Activated CD4-positive, alpha-beta T cell treated with anti-CD3 and anti-CD28 coated beads, Interleukin-10, Interleukin-2, amounts not matched to agents 100 ng/mL and 50 ng/mL, durations not matched to agents 16 hours and 8 hours (primary cell): ENCODE data around the gene CPO.
"Not testable (repeated sequence)": the region's sequence is repeated elsewhere in the genome, so short reads cannot be mapped to it uniquely, and the experiment has no call there.

ENCODE experiments used
- DNase-seq: peaks from one replicate; pipeline ENCODE4 v3.0.0-alpha.2; 2020

CPO gene

GRCh38 chr2:206939340-206939739 lies at the start of gene CPO:
TSS of gene CPO (plus strand) at chr2:206939518. CDS start at chr2:206939600, 82 bp downstream.
- DNase-seq: no peak

DNA sequence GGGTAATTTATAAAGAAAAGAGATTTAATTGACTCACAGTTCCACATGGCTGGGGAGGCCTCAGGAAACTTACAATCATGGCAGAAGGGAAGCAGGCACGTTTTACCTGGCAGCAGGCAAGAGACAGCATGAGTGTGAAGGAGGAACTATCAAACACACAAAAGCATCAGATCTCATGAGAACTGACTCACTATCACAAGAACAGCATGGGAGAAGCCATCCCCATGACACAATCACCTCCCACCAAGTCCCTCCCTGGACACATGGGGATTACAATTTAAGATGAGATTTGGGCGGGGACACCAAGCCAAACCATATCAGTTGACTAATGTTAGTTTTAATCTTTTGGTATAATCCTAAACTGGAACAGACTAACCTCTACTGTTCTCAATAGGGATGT lies 49.1 kb upstream of the CPO start:
- no peak for DNase-seq

- DNase-seq: no peak
Observed at GRCh38 chr2:206890926-206891325, 48.4 kb upstream of the CPO start.

GRCh38 chr2:206915121-206915520 lies 24.2 kb upstream of the CPO start:
- DNase-seq: peak; percentile 45

- no peak for DNase-seq
Observed at GRCh38 chr2:206918263-206918662, 21.1 kb upstream of the CPO start.

DNA sequence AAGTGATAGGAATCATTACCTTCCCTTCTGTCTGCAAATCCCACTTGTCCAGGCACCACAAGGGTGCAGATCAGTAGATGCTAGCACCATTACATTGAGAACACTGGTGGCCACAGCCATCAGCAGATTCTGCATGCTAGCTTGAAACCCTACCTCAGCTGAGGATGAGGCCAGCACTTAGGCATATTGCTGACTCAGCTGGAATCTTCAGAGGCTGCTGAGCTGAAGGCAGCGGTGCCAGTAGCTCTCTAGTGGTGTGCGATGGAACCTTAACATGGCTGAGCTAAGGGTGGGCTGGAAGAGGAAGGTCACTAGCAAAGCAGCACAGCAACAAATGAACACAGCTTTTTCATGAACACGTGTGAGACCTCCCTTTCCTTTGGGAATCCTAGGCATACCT lies 19.0 kb upstream of the CPO start:
- no peak for DNase-seq

GRCh38 chr2:206920951-206921350 lies 18.4 kb upstream of the CPO start:
- no peak for DNase-seq

- DNase-seq: no peak
Observed at GRCh38 chr2:206921529-206921928, 17.8 kb upstream of the CPO start.

GRCh38 chr2:206935991-206936842 lies 3.1 kb upstream of the CPO start:
- no peak for DNase-seq

- DNase-seq: no peak
Observed at GRCh38 chr2:206936843-206937230, 2.5 kb upstream of the CPO start.

GRCh38 chr2:206937555-206937954 lies 1.8 kb upstream of the CPO start:
- DNase-seq: no peak

- DNase-seq: no peak
Observed at GRCh38 chr2:206940546-206940945, 1.2 kb downstream of the CPO start.

DNA sequence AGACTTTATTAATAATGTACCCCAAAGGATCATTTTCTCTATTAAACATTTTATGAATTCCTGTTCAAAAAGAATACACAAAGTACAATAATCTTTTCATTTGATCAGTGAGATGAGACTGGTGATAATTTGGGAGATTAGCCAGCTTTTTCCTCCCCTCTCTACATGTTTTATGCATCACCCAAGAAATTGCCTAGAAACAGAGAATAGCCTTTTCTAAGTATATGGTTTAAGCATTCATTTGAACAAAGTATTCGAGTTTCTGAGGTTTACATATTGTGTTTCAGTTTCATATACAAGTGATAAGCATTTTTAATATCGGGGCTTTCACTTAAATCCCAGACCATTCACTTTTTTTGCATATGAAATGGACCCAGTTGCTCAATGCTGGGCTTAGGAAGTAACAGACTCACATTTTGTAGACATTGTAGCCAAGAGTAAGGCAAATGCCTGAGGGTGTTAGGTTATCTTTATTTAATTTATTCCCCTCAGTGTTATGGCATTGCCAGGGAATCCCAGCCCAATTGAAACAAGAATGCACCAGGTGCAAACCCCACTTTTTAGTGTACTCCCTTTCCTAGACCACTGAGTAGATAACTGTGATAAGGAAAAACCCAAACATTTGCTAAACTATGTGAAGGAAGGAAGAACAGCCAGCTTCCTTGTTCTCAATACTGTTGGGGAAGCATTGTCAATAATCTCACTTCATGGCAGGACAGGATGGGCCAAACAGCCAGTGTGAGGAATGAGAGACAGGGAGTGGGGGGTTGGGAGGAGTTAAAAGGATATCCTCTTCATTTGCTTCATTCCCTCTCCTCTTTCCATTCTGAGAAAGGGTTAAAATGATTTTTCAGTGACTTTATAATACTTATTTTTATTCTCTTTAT lies 3.5 kb downstream of the CPO start:
- DNase-seq: no peak

DNA sequence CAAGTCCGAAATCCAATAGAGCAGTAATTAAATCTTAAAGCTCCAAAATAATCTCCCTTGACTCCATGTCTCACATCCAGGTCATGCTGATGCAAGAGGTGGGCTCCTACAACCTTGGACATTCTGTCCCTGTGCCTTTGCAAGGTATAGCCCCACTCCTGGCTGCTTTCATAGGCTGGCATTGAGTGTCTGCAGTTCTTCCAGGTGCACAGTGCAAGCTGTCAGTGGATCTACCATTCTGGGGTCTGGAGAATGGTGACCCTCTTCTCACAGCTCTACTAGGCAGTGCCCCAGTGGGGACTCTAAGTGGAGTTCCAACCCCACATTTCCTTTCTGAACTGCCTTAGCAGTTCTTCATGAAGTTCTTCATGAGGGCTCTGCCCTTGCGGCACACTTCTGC lies 14.1 kb downstream of the CPO start:
- DNase-seq: not testable (repeated sequence)

DNA sequence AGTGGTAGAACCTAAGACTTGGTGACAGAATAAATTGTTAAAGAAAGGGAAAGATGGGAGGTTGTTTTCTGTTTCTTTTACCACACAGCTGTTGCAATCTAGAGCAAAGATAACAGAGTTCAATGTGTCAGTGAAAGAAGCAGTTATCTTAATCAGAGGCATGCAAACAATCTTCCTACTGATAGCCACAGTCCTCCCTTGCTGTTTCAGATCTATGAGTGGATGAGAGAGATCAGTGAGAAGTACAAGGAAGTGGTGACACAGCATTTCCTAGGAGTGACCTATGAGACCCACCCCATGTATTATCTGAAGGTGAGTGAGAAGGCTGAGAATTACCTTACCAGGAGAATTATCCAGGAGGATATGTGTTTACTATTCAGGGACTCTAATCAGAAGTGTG lies 15.9 kb downstream of the CPO start:
- DNase-seq: no peak

DNA sequence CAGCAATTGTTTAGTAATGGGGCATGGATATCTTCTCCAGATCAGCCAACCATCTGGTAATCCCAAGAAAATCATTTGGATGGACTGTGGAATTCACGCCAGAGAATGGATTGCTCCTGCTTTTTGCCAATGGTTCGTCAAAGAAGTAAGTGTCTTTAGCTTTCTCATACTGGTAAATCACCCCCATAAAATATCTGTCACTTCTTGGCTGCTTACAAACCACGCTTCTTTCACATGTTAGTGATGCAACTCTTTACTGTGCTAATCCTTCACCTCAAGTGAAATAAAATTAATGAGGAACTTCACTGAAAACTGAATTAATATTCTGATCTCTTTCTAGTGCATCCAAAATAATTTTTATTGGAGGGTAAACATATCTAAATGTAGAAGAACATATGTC lies 18.9 kb downstream of the CPO start:
- DNase-seq: no peak

- DNase-seq: no peak
Observed at GRCh38 chr2:206962966-206963365, 23.6 kb downstream of the CPO start.

DNA sequence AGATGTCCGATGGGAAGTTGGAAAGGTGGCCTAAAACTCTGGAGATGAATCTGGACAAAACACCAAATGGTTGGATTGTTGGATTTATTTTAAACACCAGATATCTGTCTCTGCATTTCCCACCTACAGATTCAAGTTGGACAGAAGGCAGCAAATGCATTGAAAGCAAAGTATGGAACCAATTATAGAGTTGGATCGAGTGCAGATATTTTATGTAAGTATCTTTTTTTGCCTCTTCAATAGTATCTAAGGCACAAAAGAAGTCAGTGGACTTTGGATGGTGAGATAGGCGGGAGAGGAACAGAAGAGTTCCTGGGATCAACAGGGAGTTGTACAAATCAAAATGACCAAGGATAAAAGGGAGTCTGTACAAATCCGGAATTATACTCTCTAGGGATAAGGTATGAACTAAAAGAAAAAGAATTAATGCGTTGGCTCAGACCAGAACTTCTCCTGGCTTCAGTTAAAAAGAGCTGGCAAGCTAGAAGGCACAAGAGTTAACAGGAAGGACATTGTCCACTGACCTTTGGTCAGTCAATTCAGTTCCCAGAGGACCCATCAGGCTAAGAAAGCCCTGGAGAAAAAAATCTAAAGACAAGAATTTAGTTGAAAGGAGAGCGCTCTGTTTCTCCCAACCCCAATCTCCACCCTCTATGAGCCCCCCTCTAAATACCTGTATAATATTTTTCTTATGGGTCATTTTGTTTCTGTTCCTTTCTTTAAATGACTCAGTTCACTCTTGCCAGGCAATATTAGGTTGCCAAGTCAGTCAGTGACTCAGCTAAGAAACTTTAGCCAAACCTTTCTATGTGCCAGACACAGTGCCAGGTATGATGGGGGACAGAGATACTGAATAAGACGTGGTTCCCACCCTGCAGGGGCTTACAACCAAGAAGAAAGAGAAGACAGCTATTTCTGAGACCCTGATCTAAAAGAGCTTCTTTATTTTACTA lies 29.1 kb downstream of the CPO start:
- no peak for DNase-seq

DNA sequence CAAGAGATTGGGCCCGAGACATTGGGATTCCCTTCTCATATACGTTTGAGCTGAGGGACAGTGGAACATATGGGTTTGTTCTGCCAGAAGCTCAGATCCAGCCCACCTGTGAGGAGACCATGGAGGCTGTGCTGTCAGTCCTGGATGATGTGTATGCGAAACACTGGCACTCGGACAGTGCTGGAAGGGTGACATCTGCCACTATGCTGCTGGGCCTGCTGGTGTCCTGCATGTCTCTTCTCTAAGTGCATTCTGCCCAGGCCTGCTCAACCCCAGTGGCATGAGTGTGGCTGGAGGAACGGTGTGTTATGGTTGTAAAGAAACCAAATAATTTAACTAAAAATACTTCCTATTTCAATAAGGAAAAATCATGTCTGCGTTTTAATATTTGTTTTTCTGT lies 29.9 kb downstream of the CPO start:
- no peak for DNase-seq

- no peak for DNase-seq
Observed at GRCh38 chr2:206970589-206971360, 31.5 kb downstream of the CPO start.

DNA sequence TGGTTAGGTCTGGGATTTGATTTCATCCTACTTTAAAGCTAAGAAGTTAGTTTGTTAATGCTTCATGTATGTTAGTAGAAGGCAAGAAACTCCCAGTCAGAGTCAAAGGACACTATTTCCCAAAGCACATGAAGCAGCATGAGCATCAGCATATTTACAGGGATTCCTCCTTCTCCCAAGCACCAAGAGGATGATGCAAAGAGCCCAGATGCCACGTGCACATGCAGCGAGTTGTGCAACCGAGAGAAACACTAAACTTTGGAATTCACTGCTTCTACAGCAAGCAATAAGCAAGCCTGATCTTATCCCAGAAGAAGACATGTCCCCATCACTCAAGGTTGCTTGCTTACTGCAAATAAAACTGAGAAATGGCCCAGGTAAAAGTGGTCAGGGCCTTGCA lies 32.5 kb downstream of the CPO start:
- no peak for DNase-seq

- no peak for DNase-seq
Observed at GRCh38 chr2:206974551-206974950, 35.2 kb downstream of the CPO start.
